H54 (cell line): ENCODE measurements around the gene CRNKL1.

ENCODE experiments used
- DNase-seq: peaks from one replicate; pipeline ENCODE4 v3.0.0; 2011; ENCODE audit warnings: low spot score, mixed read lengths; ENCODE audit not compliant: insufficient read length
- FAIRE-seq: peaks from 3 replicates; lab custom pipeline; 2011; peaks lifted over from hg19 to GRCh38; lab: Jason Lieb, UNC
- POLR2A ChIP-seq: IDR thresholded peaks from 2 replicates; pipeline ENCODE4 v1.6.1; 2011; ENCODE audit warnings: low read depth, mild to moderate bottlenecking, low read length

Gene CRNKL1

DNA sequence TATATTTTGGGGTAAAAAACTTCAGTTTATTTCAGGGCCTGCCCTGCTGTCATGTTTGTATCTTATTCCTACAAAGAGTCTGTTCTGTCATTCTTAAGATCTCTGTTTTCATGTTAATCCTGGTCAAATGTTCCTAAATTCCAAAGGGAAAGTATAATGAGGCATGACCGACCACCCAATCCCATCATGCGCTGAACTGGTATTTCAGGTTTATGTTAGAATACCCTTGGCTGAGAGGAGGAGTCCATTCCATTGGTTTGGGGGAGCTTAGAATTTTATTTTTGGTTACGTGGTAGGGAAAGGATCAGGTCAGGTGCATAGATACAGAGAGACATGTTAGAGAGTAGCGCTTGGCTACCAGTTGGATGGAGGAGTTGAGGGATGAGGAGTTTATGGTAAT, 25.8 kb upstream of the CRNKL1 start:
- no peak for TF ChIP-seq POLR2A
- no peak for DNase-seq
- FAIRE-seq = no peak

DNA sequence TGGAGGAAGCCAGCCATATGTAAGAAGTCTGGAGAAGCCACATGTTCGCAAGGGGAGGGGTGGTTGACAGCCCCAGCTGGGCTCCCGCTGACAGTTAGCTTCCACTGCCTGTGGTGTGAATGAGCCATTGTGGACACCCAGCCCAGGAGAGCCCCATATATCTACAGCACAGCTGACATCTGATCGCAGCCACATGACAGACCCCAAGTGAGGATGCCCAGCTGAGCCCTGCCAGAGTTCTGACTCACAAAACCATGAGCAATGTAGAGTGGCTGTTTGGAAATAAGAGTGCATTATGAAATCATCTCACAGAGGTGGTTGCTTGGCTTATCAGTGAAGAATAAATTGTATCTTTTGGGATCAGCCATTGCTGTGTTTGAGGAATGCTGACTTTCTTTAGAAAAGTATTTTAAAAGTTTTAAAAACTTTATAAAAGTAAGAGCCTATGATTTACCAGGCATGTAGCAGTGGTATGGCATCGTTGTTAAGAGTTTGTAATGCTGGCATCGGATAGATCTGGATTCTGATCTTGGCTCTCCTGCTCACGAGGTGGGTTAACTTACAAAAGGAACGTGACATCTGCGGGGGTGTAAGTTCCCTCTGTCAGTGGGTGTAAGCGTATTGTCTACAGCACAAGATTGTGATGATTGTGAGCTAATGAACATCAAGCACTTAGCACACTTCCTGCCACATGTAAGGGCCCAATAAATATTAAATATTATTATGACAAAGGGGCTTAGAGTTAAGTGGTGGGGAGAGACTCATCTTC, 24.2 kb upstream of the CRNKL1 start:
- DNase-seq (peak; percentile 22), FAIRE-seq (no peak)
- no peak for TF ChIP-seq POLR2A

DNA sequence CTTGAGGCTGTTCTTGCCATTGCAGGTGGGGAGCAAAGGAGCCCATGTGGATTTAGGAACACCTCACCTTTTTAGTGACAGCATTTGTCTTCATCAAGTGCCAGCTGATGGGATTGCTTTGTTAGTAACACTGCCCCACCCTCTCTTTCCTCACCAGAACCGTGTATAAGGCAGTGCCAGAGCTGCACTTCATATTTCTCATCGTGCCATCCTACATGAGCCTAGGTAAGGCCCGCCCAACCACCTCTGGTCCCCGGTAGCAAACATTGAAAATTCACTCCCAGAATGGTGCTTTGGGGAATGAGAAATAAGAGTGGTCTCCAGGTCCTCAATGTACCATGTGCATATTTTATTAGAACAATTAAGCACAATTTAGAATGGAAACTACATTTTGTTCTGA, 22.8 kb upstream of the CRNKL1 start:
- DNase-seq = no peak
- no peak for TF ChIP-seq POLR2A
- FAIRE-seq = no peak

DNA sequence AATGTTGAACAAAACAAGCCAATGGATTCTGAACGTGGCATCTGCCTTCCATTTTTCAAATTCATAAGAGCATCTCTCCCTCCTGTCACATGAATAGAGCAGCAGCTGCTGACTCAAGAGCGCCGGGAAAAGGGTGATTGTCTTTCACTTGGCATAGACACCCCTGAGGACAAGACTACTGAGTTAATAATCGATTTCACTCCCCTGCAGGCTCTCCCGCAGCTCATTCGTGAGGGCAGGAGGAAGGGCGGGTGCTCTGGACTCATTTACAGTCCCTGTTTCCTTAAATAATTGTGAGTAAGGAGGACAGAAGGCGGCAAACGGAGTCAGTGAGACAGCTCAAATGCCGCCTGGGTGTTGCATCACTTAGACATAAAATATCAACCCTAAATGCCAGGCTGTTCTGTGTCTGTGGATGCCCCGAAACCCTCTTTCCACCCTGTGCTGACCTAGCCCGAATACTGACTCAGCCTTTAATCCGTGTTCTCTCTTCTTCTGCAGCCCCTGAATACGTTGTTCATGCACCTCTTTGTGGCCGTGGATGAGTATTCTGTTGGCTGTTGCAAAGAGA, 21.6 kb upstream of the CRNKL1 start:
- FAIRE-seq = no peak
- TF ChIP-seq POLR2A = no peak
- no peak for DNase-seq

GRCh38 chr20:20070871-20071726, 18.8 kb upstream of the CRNKL1 start:
- FAIRE-seq (no peak), DNase-seq (no peak)
- 0 out of 2 replicates have a peak, but pooled peaks have one; percentile 4 for TF ChIP-seq POLR2A

DNA sequence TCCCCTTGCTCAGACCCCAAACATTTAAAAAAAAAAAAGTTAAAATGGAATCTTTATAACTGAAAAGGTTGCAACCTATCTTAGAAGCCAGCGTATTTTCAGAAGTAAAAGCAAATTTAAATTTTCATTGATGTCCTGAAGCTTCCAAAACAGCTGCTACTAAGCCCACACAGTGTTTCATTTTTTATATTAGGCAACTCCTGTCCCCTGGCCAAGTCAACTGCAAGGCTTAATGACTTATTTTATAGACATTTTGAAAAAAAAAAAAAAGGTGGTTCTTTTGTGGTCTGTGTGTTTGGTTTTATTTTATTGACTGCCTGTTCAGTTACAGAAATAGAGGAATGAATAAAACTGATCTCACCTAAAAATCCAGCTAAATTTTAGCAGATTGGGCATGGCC, 13.1 kb upstream of the CRNKL1 start:
- TF ChIP-seq POLR2A = no peak
- FAIRE-seq (no peak), DNase-seq (no peak)

GRCh38 chr20:20063941-20064702, 11.9 kb upstream of the CRNKL1 start:
- DNase-seq = no peak
- FAIRE-seq = no peak
- TF ChIP-seq POLR2A = no peak

DNA sequence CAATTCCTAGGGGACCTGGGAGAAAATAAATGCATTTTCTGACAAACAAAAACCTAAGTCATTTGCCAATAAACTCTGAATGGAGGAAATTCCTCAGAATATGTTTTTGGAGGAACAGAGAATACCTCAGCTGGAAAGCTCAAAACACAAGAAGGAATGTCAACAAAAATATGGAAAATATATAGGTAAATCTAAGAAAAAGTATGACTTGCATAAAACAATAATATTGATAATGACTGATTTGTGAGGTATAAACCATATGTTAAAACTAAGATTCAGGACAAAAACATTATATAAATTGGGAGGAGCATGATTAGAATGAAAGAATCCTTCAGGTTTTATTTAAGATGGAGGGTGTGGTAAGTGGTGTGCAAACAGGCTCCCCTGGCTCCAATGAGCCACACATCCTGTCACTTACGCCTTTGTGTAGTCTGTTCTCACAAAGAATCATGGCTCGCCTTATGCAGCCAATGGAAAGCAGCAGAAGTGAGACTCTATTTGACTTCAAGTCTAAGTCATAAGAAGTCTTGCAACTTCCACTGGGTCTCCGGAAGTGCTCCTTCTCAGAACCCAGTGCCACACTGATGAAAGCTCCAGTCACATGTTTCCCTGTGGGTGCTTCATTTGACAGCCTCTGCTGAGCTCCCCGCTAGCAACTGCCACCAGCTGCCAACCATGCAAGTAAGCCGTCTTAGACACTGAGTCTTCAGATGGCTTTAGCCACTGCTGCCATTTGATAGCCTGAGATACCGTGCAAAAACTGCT, 8.2 kb upstream of the CRNKL1 start:
- DNase-seq = no peak
- TF ChIP-seq POLR2A = no peak
- no peak for FAIRE-seq

DNA sequence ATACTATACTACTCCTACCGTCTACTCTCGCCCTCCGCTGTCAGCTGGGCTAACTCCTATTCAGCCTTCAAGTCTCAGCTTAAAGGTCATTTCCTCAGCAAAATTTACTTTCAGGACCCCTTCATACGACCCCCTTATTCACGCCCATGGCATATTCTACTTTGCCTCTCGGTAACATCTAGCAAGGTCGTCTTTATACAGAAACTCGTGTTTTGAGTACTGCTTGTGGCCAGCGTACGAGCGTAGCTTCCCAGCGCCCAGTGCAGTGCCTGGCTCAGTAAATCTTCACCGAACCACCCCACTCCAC, 546 bp downstream of the CRNKL1 start:
- FAIRE-seq (no peak), DNase-seq (no peak)
- no peak for TF ChIP-seq POLR2A

GRCh38 chr20:20039752-20040387, 12.4 kb downstream of the CRNKL1 start:
- TF ChIP-seq POLR2A = no peak
- no peak for FAIRE-seq
- DNase-seq = no peak

GRCh38 chr20:20038586-20038985, 13.7 kb downstream of the CRNKL1 start:
- TF ChIP-seq POLR2A = no peak
- no peak for FAIRE-seq

GRCh38 chr20:20037960-20038359, 14.3 kb downstream of the CRNKL1 start:
- TF ChIP-seq POLR2A = no peak
- no peak for DNase-seq

More at GRCh38 chr20:20038586-20038985, 13.7 kb downstream of the CRNKL1 start:
- DNase-seq = no peak

DNA sequence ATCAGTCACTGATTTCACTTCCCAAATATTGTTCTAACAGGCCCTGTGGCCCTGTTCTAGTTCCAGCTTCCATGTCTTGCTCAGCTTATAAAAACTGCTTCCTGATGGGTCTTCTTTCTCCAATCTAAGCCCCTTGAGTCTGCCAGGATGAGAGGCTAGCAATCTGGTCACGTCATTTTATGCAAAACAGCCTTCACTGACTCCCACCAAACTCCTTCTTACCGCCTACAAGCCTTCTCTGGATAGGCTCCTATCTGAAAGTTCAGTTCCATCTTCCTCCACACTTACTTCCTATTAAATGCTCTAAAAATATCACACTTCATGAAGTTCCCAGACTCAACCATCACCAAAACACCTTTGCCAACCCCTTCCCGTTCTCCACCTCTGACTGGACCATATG, 15.5 kb downstream of the CRNKL1 start:
- no peak for TF ChIP-seq POLR2A
- DNase-seq = no peak
- no peak for FAIRE-seq

More at GRCh38 chr20:20037960-20038359, 14.3 kb downstream of the CRNKL1 start:
- FAIRE-seq = no peak
